K562 (cell line): ENCODE results near the gene KCNAB1. TPM values are rescaled to one million over a fixed set of nuclear protein-coding genes. Genes with fewer than 3 reads are reported as not detected.

Source experiments
- ATAC-seq: fragments of 200-7000 bp; cut with Tn5 transposase; 3 replicates; pipeline ENCODE4 v1.9.1; 2020; ENCODE audit warnings: moderate library complexity
- BruUV-seq: library from RNA; stranded (reverse); fragments of 400-500 nt; replicated peaks from 2 replicates; lab custom pipeline; 2021; lab: Mats Ljungman, UMichigan
- CTCF ChIA-PET: fragments of 300-600 bp; formaldehyde crosslinking; extraction: SDS; loops from one replicate; lab custom pipeline; 2021; ENCODE audit warnings: low intra/inter-chr PET ratio; lab: Yijun Ruan, JAX
- POLR2A ChIA-PET: fragments of 300-600, 350-650 bp; sonication (Branson Sonifier 250); formaldehyde crosslinking; extraction: SDS; loops from one replicate; lab custom pipeline; 2021; ENCODE audit warnings: antibody characterized with exemption, inconsistent platforms; lab: Yijun Ruan, JAX
- DNase-seq, 4 experiments: peaks; one replicate each; pipeline versions ENCODE4 v3.0.0 to v3.0.0-alpha.2; 2011 to 2018; ENCODE audit warnings: low spot score in 3 of 4, mixed read lengths in 3 of 4; ENCODE audit errors: extremely low read depth in 1 of 4
- FAIRE-seq: peaks from 2 replicates; lab custom pipeline; 2011; peaks lifted over from hg19 to GRCh38; lab: Jason Lieb, UNC
- H2AFZ ChIP-seq: 2 replicates; pipeline ENCODE4 v1.6.0; 2011; ENCODE audit warnings: low read depth, low read length, control low read depth, inconsistent platforms
- H3K27ac ChIP-seq: fragments of 200-600 bp; 3 replicates; pipeline ENCODE4 v1.8.0; 2011; ENCODE audit warnings: low read depth, mild to moderate bottlenecking, control low read depth, inconsistent platforms, low read length, moderate library complexity, mixed read lengths; ENCODE audit errors: extremely low read depth
- H3K27me3 ChIP-seq, 2 experiments: fragments of 300-600 bp in 1 of 2; 2 replicates in 1 of 2; 3 replicates in 1 of 2; pipeline versions ENCODE4 v1.6.0 to v1.8.0; 2011; ENCODE audit warnings: inconsistent platforms in 2 of 2, low read length in 2 of 2, mild to moderate bottlenecking in 1 of 2, mixed read lengths in 1 of 2, moderate library complexity in 1 of 2; ENCODE audit not compliant: control insufficient read depth in 2 of 2, insufficient read depth in 2 of 2
- H3K36me3 ChIP-seq: fragments of 300-600 bp; 3 replicates; pipeline ENCODE4 v1.8.0; 2011; ENCODE audit warnings: mild to moderate bottlenecking, low read length, inconsistent platforms; ENCODE audit not compliant: control insufficient read depth, insufficient read depth
- H3K4me1 ChIP-seq, 2 experiments: fragments of 200-600 bp in 1 of 2; replicated peaks in 1 of 2; 2 replicates in 1 of 2; 3 replicates in 1 of 2; pipeline versions ENCODE4 v1.5.1 to v1.8.0; 2011; ENCODE audit warnings: inconsistent platforms in 2 of 2, low read length in 2 of 2, mild to moderate bottlenecking in 1 of 2, mixed read lengths in 1 of 2, moderate library complexity in 1 of 2; ENCODE audit not compliant: control insufficient read depth in 2 of 2, insufficient read depth in 2 of 2
- H3K4me2 ChIP-seq: 2 replicates; pipeline ENCODE4 v1.6.1; 2011; ENCODE audit warnings: low read length, control low read depth, inconsistent platforms, mixed read lengths; ENCODE audit not compliant: insufficient read depth
- H3K4me3 ChIP-seq: fragments of 200-600 bp; sonication (generic), shearing (Covaris generic); 2 replicates; pipeline ENCODE4 v1.5.1; 2016; ENCODE audit warnings: control low read depth, inconsistent platforms
- H3K79me2 ChIP-seq: fragments of 200-600 bp; 3 replicates; pipeline ENCODE4 v1.8.0; 2011; ENCODE audit warnings: low read length, inconsistent platforms; ENCODE audit not compliant: control insufficient read depth, insufficient read depth
- H3K9ac ChIP-seq, 2 experiments: 2 replicates each; pipeline versions ENCODE4 v1.6.0 to v1.6.1; 2011; ENCODE audit warnings: low read depth in 2 of 2, low read length in 2 of 2, control low read depth in 1 of 2, inconsistent platforms in 1 of 2, mild to moderate bottlenecking in 1 of 2, mixed read lengths in 1 of 2; ENCODE audit not compliant: insufficient read depth in 1 of 2
- H3K9me1 ChIP-seq: one replicate; pipeline ENCODE4 v1.6.0; 2011; ENCODE audit warnings: inconsistent platforms, mild to moderate bottlenecking, low read length, moderate library complexity; ENCODE audit not compliant: control insufficient read depth, insufficient read depth
- H3K9me3 ChIP-seq: replicated peaks from 2 replicates; pipeline ENCODE4 v1.5.1; 2011; ENCODE audit warnings: low read depth, low read length, inconsistent platforms; ENCODE audit not compliant: control insufficient read depth, insufficient read depth
- H4K20me1 ChIP-seq: replicated peaks from 2 replicates; pipeline ENCODE4 v1.6.1; 2011; ENCODE audit warnings: low read length, inconsistent platforms, mixed read lengths; ENCODE audit not compliant: control insufficient read depth, insufficient read depth
- CC2D1A ChIP-seq: fragments of 450-650 bp; IDR thresholded peaks from 2 replicates; pipeline ENCODE4 v1.6.1; 2017; ENCODE audit warnings: mild to moderate bottlenecking
- CGGBP1 ChIP-seq: fragments of 250-450 bp; sonication (Bioruptor Pico); IDR thresholded peaks from 2 replicates; pipeline ENCODE4 v1.9.0; 2021; ENCODE audit warnings: mild to moderate bottlenecking
- JUN ChIP-seq, 2 experiments: sonication (generic) in 1 of 2; formaldehyde crosslinking in 1 of 2; IDR thresholded peaks; 2 replicates each; pipeline versions ENCODE4 v1.6.1 to v1.8.0; 2012 to 2022; ENCODE audit warnings: borderline replicate concordance in 2 of 2, mild to moderate bottlenecking in 2 of 2, improper control_type of control experiment in 1 of 2, low read depth in 1 of 2, low read length in 1 of 2, missing genetic modification reagents in 1 of 2
- MAFK ChIP-seq: IDR thresholded peaks from 2 replicates; pipeline ENCODE4 v1.6.1; 2011; ENCODE audit warnings: low read length, improper control_type of control experiment
- NFXL1 ChIP-seq: fragments of 450-650 bp; formaldehyde crosslinking; IDR thresholded peaks from 2 replicates; pipeline ENCODE4 v1.4.0; 2021; ENCODE audit warnings: mild to moderate bottlenecking
- PREB ChIP-seq: sonication (generic); formaldehyde crosslinking; IDR thresholded peaks from 2 replicates; pipeline ENCODE4 v1.8.1; 2023; ENCODE audit warnings: mild to moderate bottlenecking, missing genetic modification reagents
- PTRF ChIP-seq: fragments of 450-650 bp; IDR thresholded peaks from 2 replicates; pipeline ENCODE4 v1.6.1; 2016; ENCODE audit warnings: mild to moderate bottlenecking, missing genetic modification characterization, missing compliant biosample characterization
- PURB ChIP-seq: sonication (generic); formaldehyde crosslinking; IDR thresholded peaks from 2 replicates; pipeline ENCODE4 v1.9.0; 2021; ENCODE audit warnings: low read depth, mild to moderate bottlenecking, missing genetic modification reagents
- TARDBP ChIP-seq: fragments of 450-650 bp; IDR thresholded peaks from 2 replicates; pipeline ENCODE4 v1.6.1; 2016
- YY1 ChIP-seq, 3 experiments: IDR thresholded peaks; 2 replicates each; pipeline ENCODE4 v1.6.1; 2011; ENCODE audit warnings: low read length in 2 of 3, mild to moderate bottlenecking in 2 of 3, moderate library complexity in 2 of 3, borderline replicate concordance in 1 of 3, control low read depth in 1 of 3, low read depth in 1 of 3; ENCODE audit not compliant: insufficient read depth in 3 of 3, insufficient replicate concordance in 2 of 3, control insufficient read depth in 1 of 3, insufficient read length in 1 of 3; ENCODE audit errors: extremely low read depth in 1 of 3
- ZNF253 ChIP-seq: fragments of 250-450 bp; sonication (Bioruptor Pico); conservative IDR thresholded peaks from 2 replicates; pipeline ENCODE4 v1.6.1; 2021; ENCODE audit warnings: mild to moderate bottlenecking
- ZNF583 ChIP-seq: fragments of 250-450 bp; sonication (Bioruptor Pico); IDR thresholded peaks from 2 replicates; pipeline ENCODE4 v1.4.0; 2020
- ZNF639 ChIP-seq, 2 experiments: fragments of 200-800 bp in 1 of 2; sonication (Bioruptor generic) in 1 of 2; sonication (generic) in 1 of 2; formaldehyde crosslinking in 1 of 2; IDR thresholded peaks in 1 of 2; conservative IDR thresholded peaks in 1 of 2; 2 replicates each; pipeline versions ENCODE4 v1.5.0 to v1.6.1; 2016 to 2020; ENCODE audit warnings: missing compliant biosample characterization in 1 of 2, missing genetic modification characterization in 1 of 2, missing genetic modification reagents in 1 of 2
- WGBS: fragments of 100-300 bp; shearing (Covaris generic); methylation state at CpG from one replicate; pipeline ENCODE4 v1.1.6; 2016; ENCODE audit warnings: low coverage, mixed read lengths; ENCODE audit not compliant: insufficient coverage; ENCODE audit errors: missing lambda C conversion rate; 5-methylcytosine and 5-hydroxymethylcytosine counted together
- in situ Hi-C: fragments of 300-500 bp; cut with MboI; formaldehyde crosslinking; loops from 4 replicates; pipeline ENCODE4 v1.15.0; 2018; ENCODE audit warnings: inconsistent platforms, mixed read lengths
- intact Hi-C: fragments of 100-400 bp; cut with micrococcal nuclease; formaldehyde crosslinking; loops from 2 replicates; pipeline ENCODE4 v1.14.2; 2022
- polyA plus RNA-seq, 8 experiments: library from polyadenylated mRNA; depleted of rRNA in 4 of 8; stranded (reverse) in 5 of 8; unstranded in 3 of 8; fragments of >200 nt; fragmentation: Nextera tagmentation in 2 of 8; fragmentation: Illumina TruSeq in 1 of 8; extraction: Ambion mirVana in 2 of 8; extraction: Trizol in 1 of 8; gene quantifications; 2 replicates each; pipeline versions ENCODE4 v1.2.1 to v1.2.3, GENCODE V29; 2011 to 2014; ENCODE audit warnings: inconsistent platforms in 1 of 8, missing spikeins in 1 of 8
- total RNA-seq, 7 experiments: library from RNA; depleted of rRNA in 6 of 7; stranded (reverse); fragments of >200 nt in 6 of 7; fragmentation: Illumina TruSeq in 2 of 7; extraction: Trizol in 2 of 7; gene quantifications; 2 replicates each; pipeline versions ENCODE4 v1.2.1 to v1.2.3, GENCODE V29; 2011 to 2021; ENCODE audit warnings: low replicate concordance in 1 of 7

Gene KCNAB1
- total and polyA plus RNA-seq, 9 of the 15 experiments (the other 6 are each of a cell fraction or from before 2014, with no cell fraction given): 0.14 to 1.2 (median 0.51) TPM

- WGBS: 85% methylated on average over 3 of the region's 3 CpGs
- Histone ChIP-seq H3K27me3 (no peaks in the 10 kb centered on the region), H3K9ac (no peak overlapping the region), H3K4me3 (no peak overlapping the region), H3K4me2 (no peak overlapping the region), H3K36me3 (no peaks in the 10 kb centered on the region; the same call in 2 of the 3 replicates), H3K9me1 (no peaks in the 10 kb centered on the region), H3K9me3 (no peaks in the 10 kb centered on the region), H3K27ac (no peak overlapping the region), H3K4me1 (peaks cover 3 to 32% of the 10 kb centered on the region in 2 experiments; a peak in 4 of 5 replicates), H4K20me1 (no peaks in the 10 kb centered on the region), H3K79me2 (no peaks in the 10 kb centered on the region), H2AFZ (no peak overlapping the region)
- FAIRE-seq: no peak
- BruUV-seq: no TSS peak
- in situ Hi-C loops (no loop called here), intact Hi-C loops (no loop called here)
- ATAC-seq: no peak
- ChIA-PET CTCF (no interaction called here), POLR2A (interaction anchor here (0.6 kb wide), 1 partner anchor 33 kb away, joined by 3 read pairs; no protein-coding TSS in a partner anchor)
- no peak for DNase-seq
- TF ChIP-seq ZNF253 (CRISPR knock-in tag) (no peak), CGGBP1 (CRISPR knock-in tag) (no peak), NFXL1 (CRISPR knock-in tag) (no peak), TARDBP (no peak), MAFK (no peak), PTRF (tag) (no peak), JUN (IDR thresholded peaks at IDR 0.05; ENCODE audit: borderline replicate concordance, low read depth, low read length) (no peak), JUN (CRISPR knock-in tag; IDR thresholded peaks at IDR 0.05; ENCODE audit: borderline replicate concordance) (no peak), CC2D1A (no peak), YY1 (IDR thresholded peaks at IDR 0.05; ENCODE audit: borderline replicate concordance in 1 of 3, control insufficient read depth in 1 of 3, extremely low read depth in 1 of 3, insufficient read depth in 3 of 3, insufficient read length in 1 of 3, insufficient replicate concordance in 2 of 3, low read depth in 1 of 3, low read length in 2 of 3) (no peak), PURB (CRISPR knock-in tag) (no peak), PREB (CRISPR knock-in tag) (no peak), ZNF639 (CRISPR knock-in tag; conservative IDR thresholded peaks at IDR 0.05 in 1 of 2, IDR thresholded peaks at IDR 0.05 in 1 of 2) (no peak), ZNF583 (CRISPR knock-in tag) (no peak)
Observed at GRCh38 chr3:156575641-156576040, 455.3 kb downstream of the KCNAB1 start.
